HUES64 (cell line): ENCODE data around the gene MARCHF2. TPM values are rescaled to one million over a fixed set of nuclear protein-coding genes. Genes with fewer than 3 reads are reported as not detected.
A peak's percentile ranks its signal among the peaks of the same experiment; 100 is the strongest.

Experiments
- H3K27ac ChIP-seq: 2 replicates; pipeline ENCODE4 v1.7.0; 2013; ENCODE audit warnings: low read depth, low read length, inconsistent platforms
- H3K27me3 ChIP-seq: 2 replicates; pipeline ENCODE4 v1.6.1; 2013; ENCODE audit warnings: mild to moderate bottlenecking, low read length; ENCODE audit not compliant: insufficient read depth
- H3K36me3 ChIP-seq: 2 replicates; pipeline ENCODE4 v1.6.1; 2013; ENCODE audit warnings: mild to moderate bottlenecking, low read length; ENCODE audit not compliant: insufficient read depth
- H3K4me1 ChIP-seq: 2 replicates; pipeline ENCODE4 v1.6.1; 2013; ENCODE audit warnings: mild to moderate bottlenecking, low read length, moderate library complexity; ENCODE audit not compliant: insufficient read depth
- H3K4me3 ChIP-seq: 2 replicates; pipeline ENCODE4 v1.5.1; 2013; ENCODE audit warnings: mild to moderate bottlenecking, low read length, moderate library complexity
- H3K9ac ChIP-seq: 2 replicates; pipeline ENCODE4 v1.6.1; 2013; ENCODE audit warnings: mild to moderate bottlenecking, low read depth, low read length
- H3K9me3 ChIP-seq: 2 replicates; pipeline ENCODE4 v1.6.1; 2013; ENCODE audit warnings: low read depth, low read length; ENCODE audit not compliant: insufficient read depth
- WGBS: fragments of 150-250, 120-280 bp; methylation state at CpG from one replicate; pipeline ENCODE4 v1.1.7; 2013; ENCODE audit warnings: missing lambda C conversion rate; 5-methylcytosine and 5-hydroxymethylcytosine counted together
- polyA plus RNA-seq, 2 experiments: library from polyadenylated mRNA; stranded (reverse); fragments of 50-300 nt; gene quantifications; one replicate each; pipeline ENCODE4 v1.2.3, GENCODE V29; 2013

The MARCHF2 gene
- polyA plus RNA-seq (2013, experiment 1 of 2), result 11.4 TPM
- polyA plus RNA-seq (2013, experiment 2 of 2), result 17.1 TPM

- H3K9ac ChIP-seq, result peak within 1 kb of the TSS; percentile 71
- WGBS, result 6% methylated on average over 89 of the region's 89 CpGs
- no peaks in the 10 kb centered on the region for H3K36me3 ChIP-seq
- H3K27ac ChIP-seq, result no peak within 1 kb of the TSS
- peaks cover 4% of the 10 kb centered on the region; the same call in 1 of the 2 replicates for H3K27me3 ChIP-seq
- H3K9me3 ChIP-seq, result no peaks in the 10 kb centered on the region
- peaks cover 7% of the 10 kb centered on the region; the same call in 1 of the 2 replicates for H3K4me1 ChIP-seq
- H3K4me3 ChIP-seq, result peak within 1 kb of the TSS; percentile 76
These were observed at the start of gene MARCHF2 for GRCh38 chr19:8412783-8413628. Gene MARCHF2 (plus strand): TSS chr19:8413305. CDS start chr19:8421841, 8,536 bp downstream.

- Histone ChIP-seq H3K4me3 (peak within 1 kb of the TSS; percentile 79), H3K27ac (peak within 1 kb of the TSS; percentile 52; the same call in 1 of the 2 replicates), H3K36me3 (0 out of 2 replicates have a peak, but pooled peaks cover 3% of the 10 kb centered on the region), H3K9me3 (no peaks in the 10 kb centered on the region), H3K9ac (peak within 1 kb of the TSS; percentile 58), H3K27me3 (peaks cover 33% of the 10 kb centered on the region), H3K4me1 (peaks cover 22% of the 10 kb centered on the region)
- WGBS, result under 1% methylated on average over 81 of the region's 81 CpGs
These were observed 49.0 kb upstream of the MARCHF2 start, which contains the start of gene ANGPTL4 for GRCh38 chr19:8363803-8364771. Gene ANGPTL4 (plus strand): TSS chr19:8364155. CDS start chr19:8364322, 167 bp downstream.

GRCh38 chr19:8366121-8366581 lies 47.0 kb upstream of the MARCHF2 start:
- Histone ChIP-seq H3K4me1 (peaks cover 22% of the 10 kb centered on the region), H3K36me3 (0 out of 2 replicates have a peak, but pooled peaks cover 9% of the 10 kb centered on the region), H3K9me3 (no peaks in the 10 kb centered on the region), H3K27me3 (peaks cover 33% of the 10 kb centered on the region), H3K9ac (no peak overlapping the region), H3K27ac (no peak overlapping the region), H3K4me3 (no peak overlapping the region)
- WGBS, result 94% methylated on average over 11 of the region's 11 CpGs

GRCh38 chr19:8366961-8367326 lies 46.2 kb upstream of the MARCHF2 start:
- Histone ChIP-seq H3K4me1 (peaks cover 19% of the 10 kb centered on the region), H3K27me3 (peaks cover 29% of the 10 kb centered on the region), H3K4me3 (peak overlapping the region; percentile 44), H3K9me3 (no peaks in the 10 kb centered on the region), H3K36me3 (0 out of 2 replicates have a peak, but pooled peaks cover 9% of the 10 kb centered on the region), H3K9ac (peak overlapping the region; percentile 67), H3K27ac (peak overlapping the region; percentile 91)
- WGBS, result 53% methylated on average over 13 of the region's 13 CpGs

DNA sequence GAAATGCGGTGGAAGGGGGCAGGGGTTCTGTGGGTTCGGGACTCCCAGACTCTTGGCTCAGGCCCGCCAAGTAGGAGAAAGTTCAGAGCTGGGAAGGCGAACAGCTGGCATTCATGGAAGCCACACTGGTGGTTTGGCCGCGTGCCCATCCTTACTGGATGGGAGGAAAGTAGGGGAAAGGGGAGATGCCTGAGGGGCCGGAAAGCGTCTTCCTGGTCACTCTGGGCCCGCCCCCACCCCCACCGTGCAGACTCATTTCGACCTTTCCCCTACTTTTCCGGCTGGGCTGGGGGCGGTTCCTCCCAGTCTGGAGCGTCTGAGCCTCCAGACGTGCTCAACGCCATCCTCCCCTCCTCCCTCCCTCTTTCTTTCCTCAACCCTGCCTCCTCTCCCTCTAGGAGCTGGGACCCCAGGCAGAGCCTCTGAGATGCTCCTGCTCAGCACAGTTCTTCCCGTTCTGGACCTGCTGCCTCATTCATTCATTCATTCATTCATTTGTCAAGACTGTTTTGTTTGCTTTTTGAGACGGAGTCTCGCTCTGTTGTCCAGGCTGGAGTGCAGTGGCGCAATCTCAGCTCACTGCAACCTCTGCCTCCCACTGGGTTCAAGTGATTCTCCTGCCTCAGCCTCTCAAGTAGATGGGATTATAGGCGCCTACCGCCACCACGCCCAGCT lies 45.6 kb upstream of the MARCHF2 start:
- WGBS, result 28% methylated on average over 21 of the region's 23 CpGs
- peak overlapping the region; percentile 91 for H3K27ac ChIP-seq
- peaks cover 25% of the 10 kb centered on the region for H3K27me3 ChIP-seq
- H3K36me3 ChIP-seq, result peaks cover 10% of the 10 kb centered on the region; the same call in 1 of the 2 replicates
- peak overlapping the region; percentile 67 for H3K9ac ChIP-seq
- peaks cover 18% of the 10 kb centered on the region for H3K4me1 ChIP-seq
- no peaks in the 10 kb centered on the region for H3K9me3 ChIP-seq
- H3K4me3 ChIP-seq, result peak overlapping the region; percentile 44

DNA sequence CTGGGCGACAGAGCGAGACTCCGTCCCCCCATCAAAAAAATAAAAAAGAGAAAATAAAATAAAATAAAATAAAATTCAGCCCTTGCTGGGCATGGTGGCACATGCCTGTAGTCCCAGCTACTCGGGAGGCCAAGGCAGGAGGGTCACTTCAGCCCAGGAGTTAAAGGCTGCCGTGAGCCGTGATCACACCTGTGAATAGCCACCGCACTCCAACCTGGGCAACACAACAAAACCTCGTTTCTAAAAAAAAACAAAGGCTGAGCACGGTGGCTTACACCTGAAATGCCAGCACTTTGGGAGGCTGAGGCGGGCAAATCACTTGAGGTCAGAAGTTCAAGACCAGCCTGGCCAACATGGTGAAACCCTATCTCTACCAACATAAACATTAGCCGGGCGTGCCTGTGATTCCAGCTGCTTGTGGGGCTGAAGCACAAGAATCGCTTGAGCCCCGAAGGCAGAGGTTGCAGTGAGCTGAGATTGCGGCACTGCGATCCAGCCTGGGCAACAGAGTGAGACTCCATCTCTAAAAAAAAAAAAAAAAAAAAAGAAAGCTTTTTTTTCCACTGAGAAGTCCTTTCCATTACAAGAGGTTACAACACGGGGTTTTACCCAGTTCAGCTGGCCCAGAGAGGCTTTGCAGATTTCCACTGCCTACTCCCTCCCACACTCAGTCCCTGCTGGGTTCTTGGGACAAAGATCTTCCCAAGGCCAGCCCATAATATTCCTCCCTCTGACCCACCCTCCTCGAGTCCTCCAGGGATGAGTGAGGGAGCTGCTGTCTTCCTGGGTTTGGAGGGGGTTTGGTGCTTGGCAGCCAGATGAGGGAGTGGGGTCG lies 42.7 kb upstream of the MARCHF2 start:
- H3K27ac ChIP-seq, result no peak overlapping the region
- H3K4me3 ChIP-seq, result no peak overlapping the region
- peaks cover 13% of the 10 kb centered on the region for H3K4me1 ChIP-seq
- 89% methylated on average over 16 of the region's 19 CpGs for WGBS
- H3K9me3 ChIP-seq, result no peaks in the 10 kb centered on the region
- peaks cover 13% of the 10 kb centered on the region; the same call in 1 of the 2 replicates for H3K36me3 ChIP-seq
- H3K27me3 ChIP-seq, result peaks cover 6% of the 10 kb centered on the region
- H3K9ac ChIP-seq, result no peak overlapping the region

- peaks cover 13% of the 10 kb centered on the region for H3K4me1 ChIP-seq
- no peak overlapping the region for H3K4me3 ChIP-seq
- no peak overlapping the region for H3K27ac ChIP-seq
- no peak overlapping the region for H3K9ac ChIP-seq
- no peaks in the 10 kb centered on the region for H3K9me3 ChIP-seq
- WGBS, result 91% methylated on average over 27 of the region's 28 CpGs
- peaks cover 13% of the 10 kb centered on the region; the same call in 1 of the 2 replicates for H3K36me3 ChIP-seq
- H3K27me3 ChIP-seq, result no peaks in the 10 kb centered on the region
These were observed 41.9 kb upstream of the MARCHF2 start for GRCh38 chr19:8371011-8371804.

DNA sequence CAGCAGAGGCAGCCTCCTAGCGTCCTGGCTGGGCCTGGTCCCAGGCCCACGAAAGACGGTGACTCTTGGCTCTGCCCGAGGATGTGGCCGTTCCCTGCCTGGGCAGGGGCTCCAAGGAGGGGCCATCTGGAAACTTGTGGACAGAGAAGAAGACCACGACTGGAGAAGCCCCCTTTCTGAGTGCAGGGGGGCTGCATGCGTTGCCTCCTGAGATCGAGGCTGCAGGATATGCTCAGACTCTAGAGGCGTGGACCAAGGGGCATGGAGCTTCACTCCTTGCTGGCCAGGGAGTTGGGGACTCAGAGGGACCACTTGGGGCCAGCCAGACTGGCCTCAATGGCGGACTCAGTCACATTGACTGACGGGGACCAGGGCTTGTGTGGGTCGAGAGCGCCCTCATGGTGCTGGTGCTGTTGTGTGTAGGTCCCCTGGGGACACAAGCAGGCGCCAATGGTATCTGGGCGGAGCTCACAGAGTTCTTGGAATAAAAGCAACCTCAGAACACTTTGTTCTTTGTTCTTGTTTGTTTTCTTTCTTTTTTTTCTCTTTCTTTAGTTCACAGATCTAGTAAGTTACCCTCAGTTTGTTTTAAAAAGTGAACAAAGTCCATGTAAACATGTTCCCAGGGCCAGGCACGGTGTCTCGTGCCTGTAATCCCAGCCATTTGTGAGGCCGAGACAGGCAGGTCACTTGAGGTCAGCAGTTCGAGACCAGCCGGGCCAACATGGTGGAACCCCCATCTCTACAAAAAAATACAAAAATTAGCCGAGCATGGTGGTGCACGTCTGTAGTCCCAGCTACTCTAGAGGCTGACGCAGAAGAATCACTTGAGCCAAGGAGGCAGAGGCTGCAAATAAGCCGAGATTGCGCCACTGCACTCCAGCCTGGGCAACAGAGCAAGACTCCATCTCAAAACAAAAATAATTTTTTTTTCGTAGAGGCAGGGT lies 39.0 kb upstream of the MARCHF2 start:
- peaks cover 9% of the 10 kb centered on the region; the same call in 1 of the 2 replicates for H3K36me3 ChIP-seq
- 92% methylated on average over 26 of the region's 26 CpGs for WGBS
- H3K4me3 ChIP-seq, result no peak overlapping the region
- no peaks in the 10 kb centered on the region for H3K27me3 ChIP-seq
- H3K9ac ChIP-seq, result no peak overlapping the region
- no peaks in the 10 kb centered on the region; the same call in 1 of the 2 replicates for H3K9me3 ChIP-seq
- H3K4me1 ChIP-seq, result no peaks in the 10 kb centered on the region
- no peak overlapping the region for H3K27ac ChIP-seq
